Uterus (tissue), 2 donors: ENCODE data around the gene FEM1B.

ENCODE experiments used
- CTCF ChIP-seq, 4 experiments: fragments of 200-600 bp in 2 of 4; fragments of 450-650 bp in 2 of 4; sonication (generic) in 2 of 4; IDR thresholded peaks; one replicate each; pipeline ENCODE4 v1.5.1; 2016 to 2019; ENCODE audit warnings: antibody characterized with exemption in 4 of 4, mild to moderate bottlenecking in 2 of 4, moderate library complexity in 1 of 4
- POLR2A ChIP-seq, 2 donors: fragments of 450-650 bp; IDR thresholded peaks; one replicate each; pipeline ENCODE4 v1.6.1; 2016; ENCODE audit warnings: antibody characterized with exemption in 2 of 2, mild to moderate bottlenecking in 1 of 2, moderate library complexity in 1 of 2

GRCh38 chr15:68332266-68332665 is 54.7 kb downstream of the FEM1B start:
- no peak for TF ChIP-seq CTCF (IDR thresholded peaks at IDR 0.05)
- no peak for TF ChIP-seq POLR2A (IDR thresholded peaks at IDR 0.05)
